GM18873 (cell line): Measurements from ENCODE around the gene NXPE4.
"Not testable (repeated sequence)": the region's sequence is repeated elsewhere in the genome, so short reads cannot be mapped to it uniquely, and the experiment has no call there.

Source experiments
- ATAC-seq: cut with Tn5 transposase; IDR thresholded peaks from one replicate; pipeline ENCODE4 v1.9.1; 2021; ENCODE audit warnings: mild to moderate bottlenecking, moderate library complexity, moderate number of reproducible peaks; ENCODE audit not compliant: unreplicated experiment, low FRiP score

NXPE4 gene

GRCh38 chr11:114595571-114595970, at the start of gene NXPE4:
Gene NXPE4, minus strand, starts transcription at chr11:114595786. Its CDS starts 1,027 bp downstream, at chr11:114594759.
- no peak for ATAC-seq

- ATAC-seq = not testable (repeated sequence)
These were observed 43.9 kb upstream of the NXPE4 start for GRCh38 chr11:114639440-114639839.

- not testable (repeated sequence) for ATAC-seq
These were observed 35.9 kb upstream of the NXPE4 start for GRCh38 chr11:114631445-114631965.

- ATAC-seq = no peak
These were observed 29.7 kb upstream of the NXPE4 start for GRCh38 chr11:114625294-114625693.

GRCh38 chr11:114624455-114625207, 29.0 kb upstream of the NXPE4 start:
- no peak for ATAC-seq

GRCh38 chr11:114623720-114624119, 28.1 kb upstream of the NXPE4 start:
- ATAC-seq = no peak

- no peak for ATAC-seq
These were observed 27.3 kb upstream of the NXPE4 start for GRCh38 chr11:114622858-114623257.

GRCh38 chr11:114621950-114622809, 26.6 kb upstream of the NXPE4 start:
- no peak for ATAC-seq

- no peak for ATAC-seq
These were observed 25.5 kb upstream of the NXPE4 start for GRCh38 chr11:114621072-114621471.

GRCh38 chr11:114619659-114620173, 24.1 kb upstream of the NXPE4 start:
- ATAC-seq = no peak

- ATAC-seq = no peak
These were observed 22.6 kb upstream of the NXPE4 start for GRCh38 chr11:114618139-114618538.

GRCh38 chr11:114617157-114618124, 21.9 kb upstream of the NXPE4 start:
- ATAC-seq = no peak

GRCh38 chr11:114616516-114616915, 20.9 kb upstream of the NXPE4 start:
- no peak for ATAC-seq

GRCh38 chr11:114615448-114616361, 20.1 kb upstream of the NXPE4 start:
- no peak for ATAC-seq

GRCh38 chr11:114614127-114614720, 18.6 kb upstream of the NXPE4 start:
- no peak for ATAC-seq

GRCh38 chr11:114613094-114613493, 17.5 kb upstream of the NXPE4 start:
- not testable (repeated sequence) for ATAC-seq

- ATAC-seq = no peak
These were observed 17.1 kb upstream of the NXPE4 start for GRCh38 chr11:114612686-114613085.

- ATAC-seq = not testable (repeated sequence)
These were observed 16.6 kb upstream of the NXPE4 start for GRCh38 chr11:114612199-114612598.
